OCI-M2 (cell line): ENCODE measurements around the gene FGF6.
"Not testable (repeated sequence)": the region's sequence is repeated elsewhere in the genome, so short reads cannot be mapped to it uniquely, and the experiment has no call there.

Experiments used
- DNase-seq: peaks from one replicate; lab custom pipeline; 2025; ENCODE audit not compliant: unreplicated experiment; lab: John Stamatoyannopoulos, UW

FGF6 gene

GRCh38 chr12:4445156-4446101 lies at the start of gene FGF6:
Gene FGF6, minus strand, starts transcription at chr12:4445815. Its CDS starts 245 bp downstream, at chr12:4445570.
- DNase-seq = no peak

GRCh38 chr12:4490973-4491372 lies 45.4 kb upstream of the FGF6 start:
- DNase-seq = no peak

GRCh38 chr12:4489556-4489955 lies 43.9 kb upstream of the FGF6 start:
- no peak for DNase-seq

- no peak for DNase-seq
These were observed 41.4 kb upstream of the FGF6 start for GRCh38 chr12:4486980-4487379.

GRCh38 chr12:4486049-4486699 lies 40.6 kb upstream of the FGF6 start:
- DNase-seq = no peak

- DNase-seq = no peak
These were observed 38.5 kb upstream of the FGF6 start for GRCh38 chr12:4483885-4484823.

GRCh38 chr12:4482936-4483335 lies 37.3 kb upstream of the FGF6 start:
- DNase-seq = no peak

- no peak for DNase-seq
These were observed 33.3 kb upstream of the FGF6 start for GRCh38 chr12:4478933-4479332.

GRCh38 chr12:4477129-4477528 lies 31.5 kb upstream of the FGF6 start:
- DNase-seq = no peak

- DNase-seq = no peak
These were observed 26.4 kb upstream of the FGF6 start for GRCh38 chr12:4472046-4472445.

GRCh38 chr12:4471256-4471655 lies 25.6 kb upstream of the FGF6 start:
- DNase-seq = no peak

- no peak for DNase-seq
These were observed 23.4 kb upstream of the FGF6 start for GRCh38 chr12:4468994-4469393.

- DNase-seq = no peak
These were observed 15.1 kb upstream of the FGF6 start for GRCh38 chr12:4460761-4461160.

- not testable (repeated sequence) for DNase-seq
These were observed 10.2 kb upstream of the FGF6 start for GRCh38 chr12:4455849-4456248.

GRCh38 chr12:4454315-4454860 lies 8.8 kb upstream of the FGF6 start:
- no peak for DNase-seq

- no peak for DNase-seq
These were observed 6.1 kb upstream of the FGF6 start for GRCh38 chr12:4451694-4452093.

GRCh38 chr12:4450551-4451112 lies 5.0 kb upstream of the FGF6 start:
- DNase-seq = no peak

GRCh38 chr12:4449851-4450221 lies 4.2 kb upstream of the FGF6 start:
- no peak for DNase-seq

- no peak for DNase-seq
These were observed 3.6 kb upstream of the FGF6 start for GRCh38 chr12:4448943-4449850.
